Activated T-cell treated with anti-CD3 and anti-CD28 coated beads for 4 hours (primary cell): ENCODE data around the gene GDF7.

Experiments used
- DNase-seq: peaks from one replicate; pipeline ENCODE4 v3.0.0-alpha.2; 2020

Gene GDF7

DNA sequence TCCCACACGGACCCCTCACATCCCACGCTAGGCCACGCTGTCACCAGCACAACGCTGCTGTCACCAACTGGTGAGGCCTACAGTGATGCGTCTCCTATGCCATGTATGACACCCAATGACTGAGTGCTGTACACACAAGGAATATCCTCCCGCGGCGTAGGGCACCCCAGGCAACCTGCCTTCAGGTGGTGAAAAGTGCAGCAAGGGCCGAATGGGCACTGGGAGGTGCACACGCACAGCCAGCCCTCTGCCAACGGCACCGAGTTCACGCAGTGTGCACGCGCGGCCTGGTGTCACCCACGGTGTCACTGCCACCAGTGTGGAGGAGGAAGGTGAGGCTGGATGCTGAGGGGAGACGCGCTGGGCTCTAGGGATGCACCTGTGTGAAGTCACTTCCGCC, 20.5 kb upstream of the GDF7 start:
- DNase-seq = no peak

DNA sequence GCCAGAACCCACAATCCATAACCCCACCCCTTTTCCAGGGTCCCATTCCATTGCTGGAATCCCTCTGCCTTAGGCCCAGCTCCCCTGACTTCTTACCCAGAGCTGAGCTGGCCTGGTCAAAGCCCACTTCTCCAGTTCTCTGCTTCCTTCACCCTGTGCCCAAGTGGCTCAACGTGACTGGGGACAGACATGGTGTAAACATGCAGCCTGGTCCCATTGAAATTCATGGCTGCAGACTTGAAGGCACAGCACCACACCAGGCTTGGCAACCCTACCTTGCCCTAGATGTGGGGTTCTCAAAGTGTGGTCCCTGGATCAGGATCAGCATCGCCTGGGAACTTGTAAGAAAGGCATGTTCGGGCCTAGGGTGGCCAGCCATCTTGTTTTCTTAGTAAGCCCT, 19.7 kb upstream of the GDF7 start:
- no peak for DNase-seq

DNA sequence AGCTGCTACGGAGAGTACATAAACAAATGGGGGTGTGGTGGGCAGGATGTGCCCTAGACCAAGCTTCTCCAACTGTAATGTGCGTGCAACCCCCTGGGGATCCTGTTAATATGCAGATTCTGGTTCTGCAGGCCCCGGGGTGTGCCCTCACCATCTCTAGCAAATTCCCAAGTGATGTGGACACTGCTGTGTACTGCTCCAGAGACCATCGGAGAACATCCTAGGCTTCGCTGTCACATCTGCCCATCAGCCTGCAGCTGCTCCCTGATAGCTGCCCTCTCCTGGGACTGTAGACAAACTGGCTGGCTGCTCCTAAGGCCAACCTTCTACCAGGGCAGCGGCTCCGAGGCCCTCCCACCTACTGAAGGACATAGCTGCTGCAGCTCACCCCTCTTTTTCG, 19.2 kb upstream of the GDF7 start:
- no peak for DNase-seq

DNA sequence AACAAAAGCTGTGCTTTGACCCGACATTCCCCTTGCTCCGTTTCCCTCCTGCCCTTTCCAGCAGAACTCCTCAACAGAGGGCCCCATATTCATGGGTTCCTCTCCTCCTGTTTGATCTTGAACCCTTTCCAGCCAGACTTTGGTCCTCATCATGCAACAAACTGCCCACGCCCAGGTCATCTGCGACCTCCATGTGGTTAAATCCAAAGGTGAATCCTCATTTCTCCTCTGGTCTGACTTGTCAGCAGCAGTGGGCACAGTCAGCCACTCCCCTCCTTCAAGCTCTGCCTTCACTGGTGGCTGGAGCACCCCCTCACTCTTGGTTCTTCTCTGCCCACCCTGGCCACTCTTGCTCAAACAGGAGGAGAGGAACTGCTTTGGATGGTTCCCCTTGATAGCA, 18.7 kb upstream of the GDF7 start:
- no peak for DNase-seq

DNA sequence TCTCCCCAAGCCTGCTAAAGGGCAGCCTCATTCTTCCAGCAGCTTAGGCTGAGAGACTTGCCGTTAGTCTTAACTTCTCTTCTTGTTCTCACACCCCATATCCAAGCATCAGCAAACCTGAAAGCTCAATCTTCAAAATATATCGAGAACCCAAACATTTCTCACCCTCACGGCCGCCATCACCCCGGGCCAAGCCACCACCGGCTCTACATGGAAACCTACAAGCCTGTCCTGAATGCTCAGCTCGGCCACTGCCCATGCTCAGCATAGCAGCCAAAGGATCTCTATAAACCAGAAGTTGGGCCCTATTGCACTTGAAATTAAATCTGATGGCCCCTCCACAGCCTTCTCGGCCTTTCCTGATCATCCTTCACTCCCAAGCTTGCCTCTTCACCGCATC, 18.1 kb upstream of the GDF7 start:
- no peak for DNase-seq

DNA sequence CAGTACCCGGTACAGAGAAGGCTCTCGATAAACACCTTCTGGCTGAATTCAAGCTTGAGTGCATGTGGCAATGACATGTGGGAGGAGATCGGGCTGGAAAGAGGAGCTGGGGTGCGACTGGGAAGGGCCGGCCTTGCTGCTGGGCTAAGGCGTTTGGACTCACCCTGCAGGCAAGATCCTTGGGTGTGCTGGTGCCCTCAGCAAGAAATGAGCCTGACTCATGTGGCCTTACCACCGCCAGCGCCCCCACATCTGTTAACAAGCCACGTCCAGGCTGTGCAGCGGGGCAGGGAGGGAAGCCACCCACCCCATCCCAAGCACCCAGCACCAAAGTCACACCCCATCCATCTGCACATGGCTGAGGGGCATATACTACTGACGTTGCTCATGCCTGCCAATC, 17.4 kb upstream of the GDF7 start:
- no peak for DNase-seq

DNA sequence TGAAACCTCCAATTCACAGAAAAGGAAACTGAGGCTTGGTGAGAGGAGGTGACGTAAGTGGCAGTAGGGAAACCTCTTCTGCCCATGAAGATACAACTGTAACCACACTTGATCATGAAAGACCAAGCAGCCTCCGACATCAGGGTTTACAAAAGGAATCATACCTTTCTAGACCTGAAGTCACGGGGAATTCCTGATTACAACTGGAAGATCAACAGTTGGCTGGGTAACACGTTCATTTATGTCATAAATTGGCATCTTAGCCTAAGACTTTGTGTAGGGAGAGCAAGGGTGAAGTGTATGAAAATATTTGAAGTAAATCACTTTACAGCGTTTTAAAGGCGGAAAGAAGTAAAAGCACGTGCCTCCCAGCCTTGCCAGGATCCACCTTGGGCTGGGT, 17.0 kb upstream of the GDF7 start:
- no peak for DNase-seq

DNA sequence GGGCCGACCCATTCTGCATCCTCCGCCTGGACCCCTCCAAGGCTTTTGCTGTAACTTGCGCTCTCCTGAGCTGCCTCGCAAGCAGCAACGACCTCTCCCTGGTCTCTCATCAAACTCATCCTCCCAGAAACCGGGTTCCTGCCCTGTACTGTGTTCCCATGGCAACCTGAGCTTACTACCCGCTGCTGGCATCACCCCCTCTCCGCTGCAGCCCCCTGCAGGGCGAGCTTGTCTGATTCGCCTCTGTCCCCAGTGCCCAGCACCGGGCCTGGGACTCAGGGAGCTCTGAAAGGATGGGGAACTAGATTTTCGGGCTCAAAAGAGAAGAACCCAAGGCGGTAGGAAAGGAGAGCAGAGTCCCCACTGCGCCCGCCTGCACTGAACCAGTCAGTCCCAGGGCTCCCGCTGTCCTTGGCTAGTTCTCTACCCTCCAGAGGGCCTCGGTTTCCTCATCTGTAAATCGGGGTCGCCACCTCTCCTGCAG, 16.5 kb upstream of the GDF7 start:
- no peak for DNase-seq

DNA sequence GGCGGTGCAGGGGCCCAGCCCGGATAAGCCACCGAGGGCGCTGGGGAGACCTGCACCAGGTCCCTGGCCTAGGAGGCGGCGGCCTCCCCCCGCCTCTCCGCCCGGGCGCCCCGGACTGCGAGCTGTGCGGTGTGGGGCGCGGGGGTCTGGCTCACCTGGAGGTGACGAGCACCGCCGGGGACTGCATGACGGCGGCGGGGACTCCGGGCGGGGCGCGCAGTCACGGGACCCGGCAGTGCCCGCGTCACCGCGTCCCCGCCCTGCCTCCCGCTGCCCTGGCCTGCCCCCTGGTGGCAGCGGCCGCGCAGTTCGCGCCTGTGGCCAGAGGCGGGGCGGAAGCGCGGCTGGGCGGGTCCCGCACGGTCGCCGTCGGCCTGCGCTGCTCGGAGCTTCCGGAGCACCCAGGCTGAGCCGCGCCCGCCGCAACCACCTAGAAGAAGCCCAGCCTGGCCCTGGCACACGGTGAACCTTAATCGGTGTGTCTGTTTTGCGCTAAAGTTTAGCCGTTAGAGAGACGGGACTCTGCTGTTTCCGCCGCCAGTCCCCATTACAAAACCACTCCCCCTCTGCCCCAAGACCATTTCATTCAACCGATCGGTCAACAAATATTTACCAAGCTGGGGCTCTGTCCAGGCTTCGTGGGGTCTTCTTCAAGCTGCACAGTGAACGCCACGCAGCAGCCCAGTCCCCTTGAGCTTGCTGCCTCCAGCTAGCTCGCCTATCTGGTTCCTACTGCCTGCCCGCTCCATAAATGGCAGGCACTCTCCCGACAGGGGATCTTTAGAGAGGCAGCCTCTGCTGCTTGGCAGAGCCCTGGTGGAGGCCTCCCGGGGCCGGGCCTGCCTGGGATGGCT, 15.8 kb upstream of the GDF7 start, which contains the start of gene HS1BP3:
HS1BP3 (minus strand) TSS at position 222 of the 854 bp plus-strand sequence; CDS start at position 187, 35 bp downstream.
- peak; percentile 80 for DNase-seq

DNA sequence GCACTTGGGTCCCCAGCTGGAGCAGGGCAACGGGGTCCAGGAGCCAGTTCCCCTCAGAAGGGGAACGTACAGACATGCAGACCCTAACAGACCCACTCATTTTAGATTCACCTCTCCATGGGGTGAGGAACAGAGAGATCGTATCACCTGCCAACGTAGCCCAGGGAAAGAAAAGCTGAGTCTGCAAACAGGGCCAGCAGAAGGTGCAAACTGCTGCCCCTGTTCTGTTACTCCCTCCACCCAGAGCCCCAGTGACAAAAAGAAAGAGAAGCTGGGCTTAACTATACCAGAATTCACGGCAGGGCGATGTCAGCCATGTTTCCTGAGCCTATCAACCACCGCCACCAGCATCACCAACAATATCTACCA, 15.2 kb upstream of the GDF7 start:
- DNase-seq = no peak

DNA sequence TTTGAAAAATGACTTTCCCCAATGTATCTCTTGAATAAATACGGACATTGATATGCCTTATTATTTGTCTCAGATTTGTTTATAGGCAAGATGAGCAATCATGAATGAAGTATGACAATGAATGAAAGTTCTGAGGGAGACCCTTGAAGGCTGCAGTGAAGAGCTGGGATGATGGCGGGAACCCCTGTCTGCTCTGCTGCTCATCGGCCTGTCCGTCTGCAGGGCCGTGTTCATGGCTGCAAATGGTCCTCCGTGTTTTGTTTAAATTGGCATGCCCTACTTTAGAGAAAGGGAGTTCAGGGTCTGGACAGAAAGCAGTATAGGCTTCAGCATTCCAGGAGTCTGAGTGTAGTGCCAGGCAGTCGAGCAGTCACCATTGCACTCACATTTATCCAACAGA, 14.8 kb upstream of the GDF7 start:
- no peak for DNase-seq

DNA sequence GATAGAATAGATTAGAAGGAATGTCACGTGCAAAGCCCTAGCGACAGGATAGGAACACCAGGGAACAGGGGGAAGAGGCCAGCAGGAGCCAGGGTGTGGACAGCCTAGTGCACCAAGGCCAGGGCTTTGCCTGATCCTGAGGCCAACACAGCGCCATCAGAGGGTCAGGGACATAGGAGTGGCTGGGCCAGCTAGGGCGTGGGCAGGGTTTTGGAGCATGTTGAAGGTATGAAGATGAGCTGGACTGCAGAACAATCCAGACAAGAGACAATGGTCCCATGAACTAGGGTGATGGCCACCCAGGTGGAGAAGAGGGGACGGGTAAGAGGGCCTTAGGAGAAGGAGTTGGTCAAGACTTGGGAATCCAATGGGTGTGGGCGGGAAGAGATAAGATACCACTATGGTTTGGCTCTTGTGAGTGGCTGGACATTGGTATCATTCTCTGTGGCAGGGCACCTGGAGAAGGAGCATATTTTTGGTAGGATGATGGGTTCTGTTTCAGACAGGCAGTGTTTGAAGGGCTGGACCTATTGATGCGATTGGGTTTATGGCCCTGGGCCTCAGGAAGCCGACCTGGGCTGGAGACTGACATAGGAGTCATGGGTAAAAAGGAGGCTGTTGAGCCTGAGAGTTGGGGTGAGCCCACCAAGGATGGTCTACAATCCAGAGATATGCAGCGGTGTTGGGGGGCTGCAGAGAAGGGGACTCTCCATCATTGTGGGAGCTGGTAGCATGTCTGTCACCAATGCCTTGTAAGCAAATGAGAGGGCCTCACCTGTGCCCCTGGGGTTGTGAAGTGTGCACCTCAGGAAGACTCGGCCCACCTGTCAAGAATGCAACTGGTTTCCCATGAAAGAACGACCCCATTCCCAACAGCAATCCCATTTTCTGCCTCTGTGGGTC, 14.0 kb upstream of the GDF7 start:
- no peak for DNase-seq

DNA sequence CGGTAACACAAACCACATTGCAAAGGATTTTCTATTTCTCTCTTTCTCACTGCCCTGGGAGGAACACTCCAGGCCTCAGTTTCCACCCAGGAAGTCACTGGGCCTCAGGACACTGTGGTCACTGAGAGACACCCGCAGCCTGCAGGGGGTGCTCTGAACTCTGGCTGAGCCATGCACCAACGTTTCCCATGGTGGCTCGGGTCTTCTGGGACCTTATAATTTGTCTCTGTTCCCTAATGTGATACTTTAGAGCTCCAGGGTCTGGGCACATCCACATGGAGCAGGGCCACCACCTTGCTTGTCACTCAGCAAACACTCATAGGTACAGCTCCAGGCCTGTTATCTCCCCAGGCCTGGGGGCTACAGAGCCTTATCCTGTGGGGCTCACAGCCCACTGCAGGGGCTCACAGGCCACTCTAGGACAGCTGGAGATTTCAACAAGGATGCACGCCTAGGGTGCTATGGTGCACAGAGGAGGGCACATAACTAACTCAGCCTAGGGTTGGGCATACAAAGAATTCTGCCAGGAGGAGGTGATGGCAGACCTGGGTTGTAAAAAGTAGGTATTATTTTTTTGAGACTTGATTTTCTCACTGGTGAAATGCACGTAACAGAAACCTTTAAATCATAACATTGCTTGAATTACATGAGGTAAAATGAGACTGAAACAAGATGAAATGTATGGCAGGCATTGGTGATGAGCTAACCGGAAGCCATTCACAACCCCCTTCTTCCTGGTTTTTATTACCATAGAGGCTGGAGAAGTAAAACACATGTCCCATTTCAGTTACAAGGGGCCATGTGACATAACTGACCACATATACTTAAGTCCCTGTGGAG, 13.0 kb upstream of the GDF7 start:
- DNase-seq = no peak

DNA sequence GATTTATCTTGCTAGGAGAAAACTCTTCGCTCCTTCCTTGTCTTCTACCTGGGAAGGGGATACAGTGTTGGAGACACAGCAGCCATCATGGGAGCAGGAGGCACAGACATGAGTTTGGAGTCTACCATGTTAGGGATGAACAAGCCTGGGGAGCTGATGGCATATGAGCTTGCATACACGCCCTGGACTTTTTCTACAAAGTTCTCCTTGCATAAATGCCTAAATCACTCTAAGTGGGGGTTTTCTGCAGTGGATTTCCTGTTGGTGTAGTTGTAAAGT, 12.5 kb upstream of the GDF7 start:
- no peak for DNase-seq

DNA sequence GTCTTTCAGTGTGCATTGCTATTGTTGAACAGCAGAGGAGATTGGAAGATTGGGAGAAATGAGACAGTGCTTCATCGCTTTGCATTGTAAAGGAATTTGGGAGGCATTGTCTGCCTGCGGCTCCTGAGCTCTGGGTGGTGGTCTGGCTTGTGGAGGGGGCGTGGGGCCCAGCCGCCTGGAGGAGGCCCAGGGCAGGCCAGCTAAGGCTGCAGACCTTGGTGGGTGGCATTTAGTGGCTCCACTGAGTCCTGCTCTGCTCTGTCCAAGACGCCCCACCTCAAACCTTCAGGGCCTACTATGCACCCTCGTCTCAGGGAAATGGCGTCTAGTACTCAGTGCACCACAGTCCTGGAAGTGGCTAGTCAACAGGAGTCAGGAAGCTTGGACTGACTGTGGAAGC, 10.4 kb upstream of the GDF7 start:
- no peak for DNase-seq

DNA sequence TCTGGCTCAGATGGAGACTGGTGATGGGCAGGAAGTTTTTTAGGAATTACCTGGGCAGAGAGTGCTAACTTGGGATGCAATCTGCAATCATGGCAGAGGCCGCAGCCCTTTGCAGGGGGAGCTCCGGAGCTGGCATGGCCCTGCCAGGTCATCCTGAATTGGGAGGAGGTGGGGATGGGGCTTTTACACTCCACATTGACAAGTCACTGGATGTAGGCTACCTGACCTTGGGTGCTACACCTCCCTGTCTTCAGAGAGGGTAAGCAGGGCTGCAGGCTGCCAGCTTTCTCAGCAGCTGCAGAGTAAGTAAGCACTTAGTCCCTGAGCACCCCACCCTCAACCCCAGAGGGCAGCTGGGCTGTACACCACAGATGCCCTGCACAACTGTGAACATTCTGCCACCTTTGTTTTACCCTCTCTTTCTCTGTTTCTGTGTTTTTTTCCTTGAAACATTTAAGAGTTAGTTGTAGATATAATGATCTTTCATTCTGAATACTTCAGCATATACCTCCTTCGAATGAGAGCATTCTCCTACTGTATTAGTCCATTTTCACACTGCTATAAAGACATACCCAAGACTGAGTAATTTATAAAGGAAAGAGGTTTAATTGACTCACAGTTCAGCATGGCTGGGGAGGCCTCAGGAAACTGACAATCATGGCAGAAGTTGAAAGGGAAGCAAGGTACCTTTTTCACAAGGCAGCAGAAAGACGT, 9.3 kb upstream of the GDF7 start:
- DNase-seq = no peak

DNA sequence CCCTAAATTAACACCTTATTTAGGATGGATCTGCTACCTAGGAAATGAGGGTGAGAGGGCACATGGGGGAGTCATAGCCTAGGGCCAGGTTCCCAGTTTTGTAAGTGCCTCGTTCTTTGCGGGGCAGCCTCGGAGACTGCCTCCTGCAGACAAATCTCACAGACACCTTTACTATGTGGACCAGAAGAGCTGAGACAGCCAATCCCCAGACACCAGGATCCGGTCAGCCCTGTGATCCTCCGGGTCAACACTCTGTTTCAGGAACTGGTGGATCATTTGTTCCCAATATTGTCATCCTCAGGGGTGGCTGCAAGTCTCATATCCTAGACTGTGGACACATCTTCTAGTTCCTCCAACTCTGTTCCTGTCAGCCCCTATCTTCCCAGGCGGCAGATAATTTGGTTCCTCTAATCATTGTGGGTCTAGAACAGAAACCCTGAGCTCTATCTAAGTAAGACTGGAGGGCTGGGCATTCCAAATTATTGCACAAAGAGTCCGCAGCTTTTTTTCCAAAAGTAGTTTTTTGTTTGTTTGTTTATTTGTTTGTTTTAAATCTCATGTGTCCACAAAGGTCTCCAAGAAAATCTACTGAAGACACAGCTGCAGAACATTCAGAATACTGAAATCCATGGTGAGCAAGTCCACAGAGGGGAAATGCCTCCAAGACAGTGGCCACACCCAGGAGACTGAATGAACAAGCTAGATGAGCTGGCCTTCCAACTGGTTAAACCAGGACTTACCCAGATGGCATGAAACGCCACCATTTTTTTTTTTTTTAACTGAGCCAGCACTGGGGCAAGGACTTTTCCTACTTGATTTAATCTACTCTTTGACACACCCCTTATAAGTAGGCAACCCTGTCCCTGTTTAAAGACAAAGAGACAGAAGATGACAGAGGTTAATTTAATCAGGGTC, 6.2 kb upstream of the GDF7 start:
- DNase-seq = no peak

DNA sequence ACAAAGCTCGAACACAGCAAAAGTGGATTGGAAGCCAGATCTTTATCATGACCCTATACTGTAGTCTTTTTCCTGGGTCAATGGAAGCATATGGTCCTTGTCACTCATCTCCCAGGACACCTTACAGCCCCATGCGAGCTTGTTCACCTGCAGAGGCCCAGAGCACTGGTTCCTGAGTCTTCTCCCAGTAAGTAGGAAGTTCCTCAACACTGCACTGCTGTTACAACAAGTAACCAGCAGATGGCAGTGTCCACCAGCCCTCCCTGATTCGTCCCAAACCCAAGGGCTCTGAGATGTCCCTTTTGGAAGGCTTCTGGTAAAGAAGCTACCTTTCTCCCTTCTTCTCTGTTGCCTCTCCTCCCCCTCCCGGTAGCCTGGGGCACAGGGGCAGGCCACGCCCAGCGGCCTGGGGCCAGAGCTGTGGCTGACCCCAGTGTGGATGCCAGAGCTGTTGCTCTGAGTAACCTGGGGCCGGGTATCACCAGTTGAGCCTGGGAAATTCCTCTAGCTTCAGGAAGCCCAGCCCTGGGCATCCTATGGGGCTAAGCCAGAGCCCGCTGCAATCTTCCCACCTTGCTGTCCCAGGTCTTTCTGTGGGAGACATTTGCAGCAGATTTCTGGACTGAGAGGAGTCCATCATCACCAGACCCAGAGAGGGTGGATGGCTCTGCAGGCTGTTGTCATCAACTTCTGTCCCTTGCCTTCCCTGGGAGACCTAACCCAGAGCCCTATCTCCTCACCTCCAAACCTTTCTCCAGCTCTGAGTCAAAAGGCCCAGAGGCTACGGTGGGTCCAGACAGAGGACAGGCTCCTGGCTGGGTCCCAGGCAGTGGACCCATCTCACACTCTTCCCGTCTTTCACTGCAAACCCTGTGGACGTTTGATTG, 5.3 kb upstream of the GDF7 start:
- DNase-seq = peak; percentile 62

DNA sequence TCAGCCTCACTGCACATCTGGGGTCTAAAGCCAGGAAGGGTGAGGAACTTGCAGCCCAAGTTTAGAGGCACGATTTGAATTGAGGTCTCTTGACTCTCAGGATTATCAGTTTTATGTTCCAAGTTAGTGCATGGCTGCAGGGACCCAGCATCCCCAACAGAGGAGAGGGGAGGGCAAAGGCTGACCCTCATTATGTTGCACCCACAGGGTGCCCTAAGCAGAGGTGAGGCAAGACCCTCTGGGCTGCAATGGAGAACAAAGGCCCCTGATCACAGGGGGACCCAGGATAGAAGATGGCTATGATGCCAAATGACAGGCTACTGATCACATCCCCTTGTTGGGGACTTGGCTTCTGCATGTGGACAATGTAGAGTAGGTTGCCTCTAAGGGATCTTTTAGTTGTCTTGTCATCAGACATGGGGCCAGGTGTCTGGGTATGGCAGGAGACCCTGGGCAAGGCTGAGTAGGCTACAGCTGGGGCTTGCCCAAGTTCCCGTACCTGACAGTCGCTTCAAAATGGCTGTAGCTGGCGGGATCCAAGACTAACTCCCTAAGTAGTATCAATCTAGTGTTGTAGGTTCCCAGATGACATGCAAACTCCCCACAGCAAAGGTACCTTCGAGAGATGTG, 4.5 kb upstream of the GDF7 start:
- DNase-seq = no peak
